T-helper 1 cell treated with Interleukin-12 subunit alpha and Interleukin-12 subunit beta and Interleukin-4 antibody, amounts not matched to agents 30 ng/mL and 1 ng/mL, for 36 hours (primary cell): ENCODE results near the gene APELA. TPM values are rescaled to one million over a fixed set of nuclear protein-coding genes. Genes with fewer than 3 reads are reported as not detected.
"Not testable (repeated sequence)": the region's sequence is repeated elsewhere in the genome, so short reads cannot be mapped to it uniquely, and the experiment has no call there.

Source experiments
- intact Hi-C: fragments of 100-400 bp; cut with micrococcal nuclease; formaldehyde crosslinking; loops from one replicate; pipeline ENCODE4 v1.15.1; 2024
- total RNA-seq: library from RNA; stranded (reverse); gene quantifications from 2 replicates; pipeline ENCODE4 v1.2.3, GENCODE V29; 2022

APELA gene
- total RNA-seq, 1 donor from 2014 or later = not detected

GRCh38 chr4:164924670-164925238 is 47.8 kb downstream of the APELA start:
- intact Hi-C loops = no loop called here

- intact Hi-C loops = no loop called here
These were observed 49.3 kb downstream of the APELA start for GRCh38 chr4:164926301-164926700.

DNA sequence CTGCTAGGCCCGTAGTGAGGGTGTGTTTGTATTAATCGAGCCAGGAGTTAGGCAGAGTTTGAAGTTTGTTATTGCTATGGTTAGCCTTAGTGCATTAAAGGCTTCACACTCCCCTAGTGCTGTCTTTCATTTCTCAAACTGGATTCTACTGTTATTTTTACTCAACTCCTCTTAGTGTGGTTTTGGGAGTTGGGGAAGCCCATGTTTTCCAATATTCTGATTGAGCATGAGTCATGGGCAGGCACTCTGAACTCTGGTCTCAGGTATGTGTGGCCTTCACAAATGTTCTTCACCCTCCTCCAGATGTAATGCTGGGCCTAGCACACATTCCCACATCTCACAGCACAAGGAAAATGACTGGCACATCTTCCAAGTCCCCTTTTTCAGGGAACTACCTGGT is 50.1 kb downstream of the APELA start:
- intact Hi-C loops = not testable (repeated sequence)

DNA sequence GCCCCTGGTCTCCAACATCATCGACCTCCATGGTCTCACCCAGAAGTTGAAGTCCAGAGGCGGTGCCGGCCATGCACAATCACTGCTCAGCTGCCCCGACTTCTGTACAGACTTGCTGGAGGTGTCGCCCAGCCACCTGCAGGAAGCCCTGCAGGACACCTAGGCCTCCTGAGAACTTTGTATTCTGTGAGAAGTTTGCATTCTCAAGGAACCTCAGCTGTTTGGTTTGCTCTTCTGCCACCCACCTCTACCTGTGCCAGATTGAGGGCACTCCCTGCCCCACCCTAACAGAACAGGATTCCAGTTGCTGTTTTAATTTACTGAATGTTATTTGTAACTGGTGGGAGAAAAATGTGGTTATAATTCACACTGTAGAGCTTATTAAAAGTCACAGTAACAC is 53.7 kb downstream of the APELA start:
- intact Hi-C loops = no loop called here

DNA sequence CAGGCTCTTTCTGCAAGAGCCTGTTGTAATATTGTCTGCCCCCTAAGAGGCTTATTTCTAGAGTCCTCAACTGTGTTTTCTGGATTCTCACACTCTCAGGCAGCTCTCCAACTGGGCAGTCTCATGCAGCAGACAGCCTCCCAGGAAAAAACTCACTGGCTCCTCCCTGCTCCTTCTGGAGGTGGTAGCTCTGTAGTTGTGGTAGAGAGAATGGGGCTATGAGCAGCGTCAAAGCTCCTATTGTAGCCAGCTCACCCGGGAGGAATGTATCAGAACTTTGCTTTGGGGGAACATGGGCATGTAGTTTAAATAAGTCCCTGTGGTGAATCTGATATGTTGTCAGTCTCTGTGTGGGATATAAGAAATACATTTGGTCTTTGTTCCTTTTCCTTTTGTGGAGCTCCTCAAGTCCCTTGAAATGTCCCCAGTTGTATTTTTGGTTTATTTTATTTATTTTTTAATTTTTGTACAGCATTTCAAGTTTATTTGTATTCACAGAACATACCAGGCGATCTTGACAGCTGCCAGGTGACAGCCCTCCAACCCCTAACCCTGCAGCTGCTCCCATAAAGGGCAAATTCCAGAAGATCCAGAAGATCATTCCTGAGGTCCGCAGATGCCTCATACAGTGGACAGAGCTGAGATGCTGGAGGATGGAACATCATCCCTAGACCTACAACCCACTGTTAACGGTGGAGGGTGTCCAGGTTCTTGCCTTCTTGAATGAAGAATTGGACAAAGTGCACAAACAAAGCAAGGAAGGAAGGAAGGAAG is 54.8 kb downstream of the APELA start:
- intact Hi-C loops = no loop called here

DNA sequence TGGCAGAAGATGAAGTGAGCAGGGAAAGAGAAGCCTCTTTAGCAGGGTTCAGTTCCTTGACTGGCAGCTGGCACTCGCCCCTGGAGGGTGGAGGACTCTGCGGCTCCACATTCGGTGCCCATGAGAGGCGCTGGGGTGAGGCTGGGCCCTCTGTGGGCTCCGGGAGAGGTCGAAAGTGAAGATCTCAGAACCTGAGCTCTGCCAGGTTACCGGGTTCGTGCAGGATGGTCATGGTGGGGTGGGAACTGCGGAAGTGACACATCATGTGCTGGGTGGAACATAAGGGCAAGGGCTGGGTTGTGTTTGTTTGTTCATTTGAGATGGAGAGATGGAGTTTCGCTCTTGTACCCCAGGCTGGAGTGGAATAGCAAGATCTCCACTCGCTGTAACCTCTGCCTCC is 56.3 kb downstream of the APELA start:
- intact Hi-C loops = no loop called here

GRCh38 chr4:164935363-164935762 is 58.4 kb downstream of the APELA start:
- intact Hi-C loops = no loop called here

GRCh38 chr4:164935865-164936606 is 59.1 kb downstream of the APELA start:
- intact Hi-C loops = not testable (repeated sequence)

GRCh38 chr4:164937576-164938270 is 60.7 kb downstream of the APELA start:
- intact Hi-C loops = no loop called here

DNA sequence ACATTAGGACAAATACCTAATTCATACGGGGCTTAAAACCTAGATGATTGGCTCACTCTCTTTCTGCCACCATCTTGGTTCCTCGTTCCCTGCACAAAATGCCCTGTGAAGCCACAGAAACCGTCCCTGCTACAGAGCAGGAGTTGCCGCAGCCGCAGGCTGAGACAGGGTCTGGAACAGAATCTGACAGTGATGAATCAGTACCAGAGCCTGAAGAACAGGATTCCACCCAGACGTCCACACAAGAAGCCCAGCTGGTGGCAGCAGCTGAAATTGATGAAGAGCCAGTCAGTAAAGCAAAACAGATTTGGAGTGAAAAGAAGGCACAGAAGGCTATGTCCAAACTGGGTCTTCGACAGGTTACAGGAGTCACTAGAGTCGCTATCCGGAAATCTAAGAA is 66.2 kb downstream of the APELA start:
- intact Hi-C loops = no loop called here

GRCh38 chr4:164945146-164945545 is 68.2 kb downstream of the APELA start:
- intact Hi-C loops = no loop called here

DNA sequence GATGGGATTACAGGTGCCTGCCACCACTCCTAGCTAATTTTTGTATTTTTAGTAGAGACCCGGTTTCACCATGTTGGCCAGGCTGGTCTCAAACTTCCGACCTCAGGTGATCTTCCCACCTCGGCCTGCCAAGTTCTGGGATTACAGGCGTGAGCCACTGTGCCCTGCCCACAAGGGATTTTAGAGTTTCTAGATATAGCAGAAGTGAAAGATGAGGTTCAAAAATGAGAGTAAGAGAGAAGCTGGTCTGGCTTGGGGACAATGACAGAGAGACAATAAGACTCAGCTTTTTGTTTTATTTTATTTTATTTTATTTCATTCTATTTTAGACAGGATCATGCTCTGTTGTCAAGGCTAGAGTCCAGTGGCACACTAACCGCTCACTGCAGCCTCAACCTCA is 69.8 kb downstream of the APELA start:
- intact Hi-C loops = no loop called here

Other genes with a start within 250 kb of the APELA start
- gene SMIM31, start 123.0 kb upstream of the APELA start, total RNA-seq = not detected in 2 replicates
- 2.5 and 5.1 TPM in 2 replicates for gene TRIM61, start 100.5 kb downstream of the APELA start, total RNA-seq
- not detected in 2 replicates for gene TRIM60, start 154.8 kb downstream of the APELA start, total RNA-seq
- not detected in 2 replicates for gene TRIM75, start 176.7 kb downstream of the APELA start, total RNA-seq
- 4.3 and 5.4 TPM in 2 replicates for gene TMEM192, start 235.7 kb downstream of the APELA start, total RNA-seq